ENCODE results near the gene FRMD5. TPM values are rescaled to one million over a fixed set of nuclear protein-coding genes. Genes with fewer than 3 reads are reported as not detected.
A peak's percentile ranks its signal among the peaks of the same experiment; 100 is the strongest.

FRMD5 gene
- total RNA-seq, 4 donors from 2014 or later, result 2.9 to 5.4 (median 3.8) TPM

DNA sequence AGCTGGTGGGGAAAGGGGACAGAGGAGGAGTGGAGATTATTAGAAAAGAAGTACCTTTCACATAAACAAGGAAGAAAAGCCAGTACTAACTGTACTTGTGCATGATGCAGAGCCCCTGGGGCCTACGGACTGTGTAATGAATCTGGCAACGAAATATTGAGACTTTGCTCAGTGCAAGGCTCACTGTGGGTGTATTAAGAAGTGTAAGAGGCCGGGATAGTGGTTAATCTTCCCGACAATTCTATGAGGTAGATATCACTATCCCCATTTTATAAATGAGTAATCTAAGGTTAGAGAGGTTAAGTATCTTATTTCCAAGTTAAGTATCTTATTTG, 278.8 kb downstream of the FRMD5 start:
- no peak for TF ChIP-seq POLR2A (IDR thresholded peaks at IDR 0.05)
- TF ChIP-seq, protein P1, sequence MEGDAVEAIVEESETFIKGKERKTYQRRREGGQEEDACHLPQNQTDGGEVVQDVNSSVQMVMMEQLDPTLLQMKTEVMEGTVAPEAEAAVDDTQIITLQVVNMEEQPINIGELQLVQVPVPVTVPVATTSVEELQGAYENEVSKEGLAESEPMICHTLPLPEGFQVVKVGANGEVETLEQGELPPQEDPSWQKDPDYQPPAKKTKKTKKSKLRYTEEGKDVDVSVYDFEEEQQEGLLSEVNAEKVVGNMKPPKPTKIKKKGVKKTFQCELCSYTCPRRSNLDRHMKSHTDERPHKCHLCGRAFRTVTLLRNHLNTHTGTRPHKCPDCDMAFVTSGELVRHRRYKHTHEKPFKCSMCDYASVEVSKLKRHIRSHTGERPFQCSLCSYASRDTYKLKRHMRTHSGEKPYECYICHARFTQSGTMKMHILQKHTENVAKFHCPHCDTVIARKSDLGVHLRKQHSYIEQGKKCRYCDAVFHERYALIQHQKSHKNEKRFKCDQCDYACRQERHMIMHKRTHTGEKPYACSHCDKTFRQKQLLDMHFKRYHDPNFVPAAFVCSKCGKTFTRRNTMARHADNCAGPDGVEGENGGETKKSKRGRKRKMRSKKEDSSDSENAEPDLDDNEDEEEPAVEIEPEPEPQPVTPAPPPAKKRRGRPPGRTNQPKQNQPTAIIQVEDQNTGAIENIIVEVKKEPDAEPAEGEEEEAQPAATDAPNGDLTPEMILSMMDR (IDR thresholded peaks at IDR 0.05), result no peak
- no peak for TF ChIP-seq EP300 (IDR thresholded peaks at IDR 0.05)
- Histone ChIP-seq H3K27ac (peak overlapping the region in 2 of 4 donors; percentile 44 to 62), H3K9me3 (no peaks in the 10 kb centered on the region), H3K27me3 (no peaks in the 10 kb centered on the region), H3K4me1 (peaks cover 0 to 48% (median 10%) of the 10 kb centered on the region in 4 donors), H3K36me3 (no peaks in the 10 kb centered on the region), H3K4me3 (no peak overlapping the region)
- WGBS, 2 donors, result 70 to 76% methylated on average over 4 of the region's 4 CpGs
- no peak for DNase-seq (ENCODE audit: low spot score in 2 of 2)

DNA sequence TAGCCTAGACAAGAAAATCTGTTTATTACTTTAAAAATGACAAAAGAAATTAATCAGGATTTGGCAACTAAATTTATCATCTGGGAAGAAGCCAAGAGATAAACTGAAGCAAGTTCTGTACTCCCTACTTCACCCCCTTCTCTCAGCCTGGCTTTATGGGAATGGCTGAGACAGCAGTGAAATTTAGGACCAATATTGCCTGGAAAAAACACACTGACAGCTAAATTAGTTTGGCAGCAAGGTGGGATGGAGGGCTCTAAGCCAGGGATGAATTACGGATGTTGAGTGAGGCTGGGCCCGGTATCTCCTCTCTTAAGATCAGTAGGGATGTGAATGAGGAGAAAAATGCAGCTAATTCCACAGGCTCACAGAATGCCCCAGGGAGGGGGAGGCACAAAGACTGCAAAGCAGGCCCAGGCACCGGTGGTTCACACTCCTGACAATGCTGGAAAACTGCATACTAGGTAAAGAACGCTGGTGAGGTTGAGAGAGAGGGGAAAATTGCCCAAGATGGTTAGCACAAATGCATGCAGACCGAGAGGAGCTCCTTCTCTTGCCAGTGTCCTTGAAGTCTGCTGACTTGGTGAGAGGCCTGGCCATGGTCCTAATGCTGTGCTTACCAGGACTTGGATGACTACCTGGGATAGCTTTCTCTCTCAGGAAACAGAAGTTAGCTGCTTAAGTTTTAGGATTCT, 279.3 kb downstream of the FRMD5 start:
- no peaks in the 10 kb centered on the region for H3K36me3 ChIP-seq
- H3K27me3 ChIP-seq, result no peaks in the 10 kb centered on the region
- no peaks in the 10 kb centered on the region for H3K9me3 ChIP-seq
- peaks cover 0 to 50% (median 13%) of the 10 kb centered on the region in 4 donors for H3K4me1 ChIP-seq
- peak in 1 of 2 donors; percentile 25 for DNase-seq (ENCODE audit: low spot score in 2 of 2)
- WGBS, 2 donors, result 53 to 66% methylated on average over 5 of the region's 5 CpGs
- no peak overlapping the region for H3K4me3 ChIP-seq
- H3K27ac ChIP-seq, result peak overlapping the region in 2 of 4 donors; percentile 44 to 62
- TF ChIP-seq POLR2A (IDR thresholded peaks at IDR 0.05) (no peak), EP300 (IDR thresholded peaks at IDR 0.05) (no peak)
- TF ChIP-seq, protein P1 (IDR thresholded peaks at IDR 0.05), result no peak

DNA sequence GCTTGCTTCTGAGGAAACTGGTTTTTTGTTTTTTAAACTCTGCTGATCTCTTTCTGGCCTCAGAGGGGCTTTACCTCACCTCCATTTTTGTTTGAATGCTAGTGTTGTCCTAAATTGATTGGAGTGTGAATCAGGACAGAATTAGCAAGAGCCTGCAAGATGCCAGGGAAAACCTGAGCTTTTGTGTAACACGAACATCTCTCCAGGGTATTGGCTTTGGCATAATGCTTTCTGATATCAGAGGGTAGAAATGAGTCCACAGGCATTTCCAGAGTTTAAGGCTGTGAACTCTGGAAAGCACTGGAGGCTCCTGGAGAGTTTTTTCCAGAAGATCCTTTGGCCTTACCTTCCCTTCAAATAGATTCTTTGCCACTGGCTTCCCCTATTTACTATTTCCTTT, 281.1 kb downstream of the FRMD5 start:
- Histone ChIP-seq H3K27me3 (no peaks in the 10 kb centered on the region), H3K36me3 (no peaks in the 10 kb centered on the region), H3K4me3 (no peak overlapping the region), H3K4me1 (peaks cover 0 to 51% (median 10%) of the 10 kb centered on the region in 4 donors), H3K27ac (peak overlapping the region in 3 of 4 donors; percentile 22 to 85 (median 72)), H3K9me3 (no peaks in the 10 kb centered on the region)
- WGBS, 2 donors, result 62 to 79% methylated on average over 1 of the region's 1 CpG
- DNase-seq (ENCODE audit: low spot score in 2 of 2), result no peak
- TF ChIP-seq POLR2A (IDR thresholded peaks at IDR 0.05) (no peak), EP300 (IDR thresholded peaks at IDR 0.05) (no peak)
- TF ChIP-seq, protein P1 (IDR thresholded peaks at IDR 0.05), result no peak

DNA sequence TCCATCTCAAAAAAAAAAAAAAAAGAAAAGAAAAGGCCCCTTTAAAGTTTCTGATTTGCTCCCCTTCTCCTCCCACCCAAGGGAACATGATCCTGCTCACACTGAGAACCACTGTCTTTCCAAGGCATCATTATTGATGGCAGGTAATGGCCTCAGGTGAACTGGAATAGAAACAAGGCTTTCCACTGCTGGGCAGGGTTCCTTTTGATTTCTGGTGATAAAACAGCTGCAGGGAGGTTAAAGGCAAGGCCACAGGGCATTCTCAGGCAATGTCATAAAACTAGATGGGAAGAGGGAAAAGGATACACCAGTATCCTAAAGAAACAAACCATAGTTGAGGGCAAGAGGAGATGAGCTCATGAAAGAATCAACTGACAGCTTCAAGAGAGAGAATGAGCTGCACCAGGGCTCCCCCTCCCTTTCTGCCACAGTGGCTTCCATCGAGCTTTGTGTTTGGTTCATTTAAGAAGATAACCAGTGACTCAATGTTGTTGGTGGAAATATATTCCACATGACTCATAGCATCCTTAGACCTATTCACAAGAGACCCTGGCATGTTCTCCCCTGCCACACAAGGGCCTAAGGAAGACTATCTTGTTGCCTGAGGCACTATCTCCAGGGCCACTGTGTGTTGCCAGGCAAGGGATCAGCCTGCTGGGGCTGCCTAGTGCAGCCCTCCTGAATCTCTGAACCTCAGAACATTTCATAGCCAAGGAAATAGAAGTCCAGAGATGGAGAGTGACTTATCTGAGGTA, 281.9 kb downstream of the FRMD5 start:
- H3K9me3 ChIP-seq, result no peaks in the 10 kb centered on the region
- TF ChIP-seq, protein P1 (IDR thresholded peaks at IDR 0.05), result no peak
- TF ChIP-seq EP300 (IDR thresholded peaks at IDR 0.05) (peak in 1 of 2 donors; percentile 40), POLR2A (IDR thresholded peaks at IDR 0.05) (no peak)
- H3K4me1 ChIP-seq, result peaks cover 0 to 54% (median 10%) of the 10 kb centered on the region in 4 donors
- no peak overlapping the region for H3K4me3 ChIP-seq
- 5 to 12% methylated on average over 1 of the region's 1 CpG for WGBS, 2 donors
- H3K27ac ChIP-seq, result peak overlapping the region in 3 of 4 donors; percentile 22 to 85 (median 72)
- no peaks in the 10 kb centered on the region for H3K36me3 ChIP-seq
- peak in 1 of 2 donors; percentile 28 for DNase-seq (ENCODE audit: low spot score in 2 of 2)
- no peaks in the 10 kb centered on the region for H3K27me3 ChIP-seq

DNA sequence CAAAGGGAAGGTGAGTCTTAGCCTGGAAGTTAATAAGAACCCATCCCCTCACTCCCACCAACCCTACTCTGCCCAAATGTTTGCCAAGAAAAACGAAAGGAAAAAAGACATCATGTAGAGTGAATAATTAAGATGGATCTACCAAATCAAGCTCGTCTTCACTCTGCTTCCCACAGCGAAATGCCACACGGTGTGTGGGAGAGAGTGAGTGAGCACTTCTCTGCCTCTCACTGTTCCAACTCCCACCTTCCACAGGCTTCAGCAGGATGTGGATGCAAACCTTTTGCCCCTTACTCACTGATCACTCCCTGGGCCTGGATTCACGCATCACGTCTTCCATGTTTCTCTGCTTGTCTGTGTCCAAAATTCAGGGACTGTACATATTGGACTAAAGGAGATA, 282.9 kb downstream of the FRMD5 start:
- TF ChIP-seq, protein P1 (IDR thresholded peaks at IDR 0.05), result no peak
- TF ChIP-seq EP300 (IDR thresholded peaks at IDR 0.05) (no peak), POLR2A (IDR thresholded peaks at IDR 0.05) (no peak)
- H3K27ac ChIP-seq, result peak overlapping the region in 2 of 4 donors; percentile 72 to 85
- H3K27me3 ChIP-seq, result no peaks in the 10 kb centered on the region
- DNase-seq (ENCODE audit: low spot score in 2 of 2), result no peak
- H3K4me1 ChIP-seq, result peaks cover 0 to 54% (median 10%) of the 10 kb centered on the region in 4 donors
- WGBS, 2 donors, result 83 to 92% methylated on average over 6 of the region's 6 CpGs
- no peaks in the 10 kb centered on the region for H3K9me3 ChIP-seq
- no peaks in the 10 kb centered on the region for H3K36me3 ChIP-seq
- H3K4me3 ChIP-seq, result no peak overlapping the region
